IPS-15b (cell line): Measurements from ENCODE around the gene SF1.

Source experiments
- H3K27me3 ChIP-seq: one replicate; pipeline ENCODE4 v1.6.1; 2013; ENCODE audit warnings: low read length; ENCODE audit not compliant: control insufficient read depth, insufficient read depth
- H3K36me3 ChIP-seq: one replicate; pipeline ENCODE4 v1.6.1; 2013; ENCODE audit warnings: low read length; ENCODE audit not compliant: control insufficient read depth, insufficient read depth
- H3K4me1 ChIP-seq: one replicate; pipeline ENCODE4 v1.6.1; 2013; ENCODE audit warnings: mild to moderate bottlenecking, low read length; ENCODE audit not compliant: control insufficient read depth, insufficient read depth
- H3K4me3 ChIP-seq: one replicate; pipeline ENCODE4 v1.5.1; 2013; ENCODE audit warnings: low read depth, low read length
- H3K9ac ChIP-seq: one replicate; pipeline ENCODE4 v1.6.1; 2013; ENCODE audit warnings: low read depth, mild to moderate bottlenecking, low read length
- H3K9me3 ChIP-seq: one replicate; pipeline ENCODE4 v1.6.1; 2013; ENCODE audit warnings: mild to moderate bottlenecking, low read length; ENCODE audit not compliant: control insufficient read depth, insufficient read depth

SF1 gene

GRCh38 chr11:64745189-64745520, 33.2 kb downstream of the SF1 start:
- no peak overlapping the region for H3K9ac ChIP-seq
- H3K4me3 ChIP-seq, result peak overlapping the region; percentile 78
- H3K4me1 ChIP-seq, result peaks cover 3% of the 10 kb centered on the region
- H3K9me3 ChIP-seq, result no peaks in the 10 kb centered on the region
- H3K36me3 ChIP-seq, result no peaks in the 10 kb centered on the region
- H3K27me3 ChIP-seq, result peaks cover 5% of the 10 kb centered on the region

- Histone ChIP-seq H3K9me3 (no peaks in the 10 kb centered on the region), H3K4me3 (peak overlapping the region; percentile 84), H3K4me1 (peaks cover 3% of the 10 kb centered on the region), H3K27me3 (peaks cover 5% of the 10 kb centered on the region), H3K36me3 (no peaks in the 10 kb centered on the region), H3K9ac (no peak overlapping the region)
Measured at GRCh38 chr11:64744544-64745188, 33.7 kb downstream of the SF1 start.

GRCh38 chr11:64743591-64744543, 34.5 kb downstream of the SF1 start, which contains the start of gene RASGRP2:
RASGRP2 (minus strand) TSS chr11:64744142; CDS start chr11:64742866, 1,276 bp downstream.
- H3K4me3 ChIP-seq, result peak within 1 kb of the TSS; percentile 84
- no peaks in the 10 kb centered on the region for H3K36me3 ChIP-seq
- H3K9ac ChIP-seq, result no peak within 1 kb of the TSS
- no peaks in the 10 kb centered on the region for H3K9me3 ChIP-seq
- H3K27me3 ChIP-seq, result peaks cover 5% of the 10 kb centered on the region
- peaks cover 7% of the 10 kb centered on the region for H3K4me1 ChIP-seq

- Histone ChIP-seq H3K27me3 (peaks cover 5% of the 10 kb centered on the region), H3K4me3 (peak overlapping the region; percentile 84), H3K9me3 (no peaks in the 10 kb centered on the region), H3K36me3 (no peaks in the 10 kb centered on the region), H3K4me1 (peaks cover 7% of the 10 kb centered on the region), H3K9ac (peak overlapping the region; percentile 73)
Measured at GRCh38 chr11:64742889-64743590, 35.3 kb downstream of the SF1 start.

- peaks cover 7% of the 10 kb centered on the region for H3K4me1 ChIP-seq
- H3K4me3 ChIP-seq, result peak overlapping the region; percentile 84
- no peaks in the 10 kb centered on the region for H3K9me3 ChIP-seq
- no peaks in the 10 kb centered on the region for H3K36me3 ChIP-seq
- H3K27me3 ChIP-seq, result peaks cover 5% of the 10 kb centered on the region
- H3K9ac ChIP-seq, result peak overlapping the region; percentile 73
Measured at GRCh38 chr11:64742087-64742888, 36.1 kb downstream of the SF1 start.

GRCh38 chr11:64741375-64742086, 36.8 kb downstream of the SF1 start:
- Histone ChIP-seq H3K4me3 (peak overlapping the region; percentile 84), H3K36me3 (peaks cover 6% of the 10 kb centered on the region), H3K9ac (no peak overlapping the region), H3K4me1 (peaks cover 7% of the 10 kb centered on the region), H3K27me3 (peaks cover 5% of the 10 kb centered on the region), H3K9me3 (no peaks in the 10 kb centered on the region)

GRCh38 chr11:64739871-64740270, 38.5 kb downstream of the SF1 start:
- no peak overlapping the region for H3K4me3 ChIP-seq
- peaks cover 5% of the 10 kb centered on the region for H3K27me3 ChIP-seq
- H3K9ac ChIP-seq, result no peak overlapping the region
- H3K9me3 ChIP-seq, result no peaks in the 10 kb centered on the region
- H3K36me3 ChIP-seq, result peaks cover 17% of the 10 kb centered on the region
- peaks cover 7% of the 10 kb centered on the region for H3K4me1 ChIP-seq

- Histone ChIP-seq H3K9ac (no peak overlapping the region), H3K27me3 (no peaks in the 10 kb centered on the region), H3K36me3 (peaks cover 21% of the 10 kb centered on the region), H3K4me3 (no peak overlapping the region), H3K4me1 (peaks cover 7% of the 10 kb centered on the region), H3K9me3 (no peaks in the 10 kb centered on the region)
Measured at GRCh38 chr11:64736654-64737053, 41.7 kb downstream of the SF1 start.

GRCh38 chr11:64735725-64736259, 42.5 kb downstream of the SF1 start:
- Histone ChIP-seq H3K27me3 (no peaks in the 10 kb centered on the region), H3K36me3 (peaks cover 21% of the 10 kb centered on the region), H3K9ac (no peak overlapping the region), H3K9me3 (no peaks in the 10 kb centered on the region), H3K4me3 (no peak overlapping the region), H3K4me1 (peaks cover 7% of the 10 kb centered on the region)

GRCh38 chr11:64734811-64735724, 43.3 kb downstream of the SF1 start:
- H3K9ac ChIP-seq, result no peak overlapping the region
- no peak overlapping the region for H3K4me3 ChIP-seq
- H3K9me3 ChIP-seq, result no peaks in the 10 kb centered on the region
- H3K36me3 ChIP-seq, result peaks cover 21% of the 10 kb centered on the region
- H3K27me3 ChIP-seq, result no peaks in the 10 kb centered on the region
- peaks cover 7% of the 10 kb centered on the region for H3K4me1 ChIP-seq
